Activated CD8-positive, alpha-beta memory T cell treated with anti-CD3 and anti-CD28 coated beads for 24 hours (primary cell): Measurements from ENCODE around the gene CPT1C.

Source experiments
- DNase-seq: peaks from one replicate; pipeline ENCODE4 v3.0.0-alpha.2; 2020

CPT1C gene

GRCh38 chr19:49690656-49691242, at the start of gene CPT1C:
TSS of gene CPT1C (plus strand) at chr19:49691116. CDS start at chr19:49692253, 1,137 bp downstream.
- peak; percentile 81 for DNase-seq

- peak; percentile 98 for DNase-seq
Measured at GRCh38 chr19:49641688-49642491, 49.0 kb upstream of the CPT1C start, which contains the start of gene SCAF1. TSS of gene SCAF1 (plus strand) at chr19:49642209. CDS start at chr19:49645027, 2,818 bp downstream.

GRCh38 chr19:49642492-49643035, 48.4 kb upstream of the CPT1C start:
- DNase-seq, result no peak

DNA sequence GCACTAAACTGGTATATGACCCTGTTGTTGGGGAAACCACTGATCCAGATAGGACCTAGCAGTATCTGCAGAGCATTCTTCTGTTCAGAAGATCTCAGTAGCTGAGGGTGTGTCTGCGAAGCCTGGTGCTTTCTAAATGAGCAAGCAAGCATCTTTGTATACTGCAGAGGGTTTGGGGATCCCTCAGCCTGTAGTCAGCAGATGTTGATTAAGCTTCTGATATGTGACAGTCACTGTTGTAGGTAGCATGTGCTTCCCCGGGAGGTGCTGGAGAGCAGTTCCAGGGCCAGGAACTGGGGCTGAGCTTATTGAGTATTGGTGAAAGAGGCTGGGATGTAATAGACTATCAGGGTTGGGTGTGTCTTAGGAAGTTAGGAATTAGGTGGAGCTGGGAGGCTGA, 47.5 kb upstream of the CPT1C start:
- DNase-seq, result no peak

- no peak for DNase-seq
Measured at GRCh38 chr19:49645592-49645991, 45.3 kb upstream of the CPT1C start.

DNA sequence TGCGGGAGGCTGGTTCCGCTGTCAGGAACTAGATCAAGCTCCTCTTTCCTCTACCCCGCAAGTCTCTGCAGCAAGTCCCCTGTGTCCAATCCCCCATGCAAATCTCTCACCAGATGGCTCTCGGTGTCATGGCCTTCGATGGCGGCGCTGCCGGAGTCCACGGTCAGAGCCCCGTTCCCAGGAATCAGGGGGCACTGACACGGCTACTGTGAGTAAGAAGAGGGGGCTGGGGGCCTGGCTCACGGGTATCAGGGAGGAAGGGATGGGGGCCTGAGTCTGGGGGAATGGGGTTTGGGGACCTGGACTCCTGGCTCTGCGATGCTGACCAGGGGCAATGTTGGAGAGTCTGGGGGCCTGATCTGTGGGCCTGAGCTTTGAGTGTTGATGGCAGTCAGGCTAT, 44.9 kb upstream of the CPT1C start:
- no peak for DNase-seq

GRCh38 chr19:49646586-49646985, 44.3 kb upstream of the CPT1C start:
- no peak for DNase-seq

DNA sequence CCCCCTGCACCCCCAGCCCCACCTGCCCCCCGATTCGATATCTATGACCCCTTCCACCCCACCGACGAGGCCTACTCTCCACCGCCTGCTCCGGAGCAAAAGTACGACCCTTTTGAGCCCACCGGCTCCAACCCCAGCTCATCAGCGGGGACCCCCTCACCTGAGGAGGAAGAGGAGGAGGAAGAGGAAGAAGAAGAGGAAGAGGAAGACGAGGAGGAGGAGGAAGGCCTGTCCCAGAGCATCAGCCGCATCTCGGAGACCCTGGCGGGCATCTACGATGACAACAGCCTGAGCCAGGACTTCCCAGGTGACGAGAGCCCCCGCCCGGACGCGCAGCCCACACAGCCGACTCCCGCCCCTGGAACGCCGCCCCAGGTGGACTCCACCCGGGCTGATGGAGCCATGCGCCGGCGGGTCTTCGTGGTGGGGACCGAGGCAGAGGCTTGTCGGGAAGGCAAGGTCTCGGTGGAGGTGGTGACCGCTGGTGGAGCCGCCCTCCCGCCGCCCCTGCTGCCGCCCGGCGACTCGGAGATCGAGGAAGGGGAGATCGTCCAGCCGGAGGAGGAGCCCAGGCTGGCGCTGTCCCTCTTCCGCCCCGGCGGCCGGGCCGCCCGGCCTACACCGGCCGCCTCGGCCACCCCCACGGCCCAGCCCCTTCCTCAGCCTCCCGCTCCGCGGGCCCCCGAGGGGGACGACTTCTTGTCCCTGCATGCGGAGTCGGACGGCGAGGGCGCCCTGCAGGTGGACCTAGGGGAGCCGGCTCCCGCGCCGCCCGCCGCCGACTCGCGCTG, 39.7 kb upstream of the CPT1C start:
- no peak for DNase-seq

- DNase-seq, result no peak
Measured at GRCh38 chr19:49651820-49652550, 38.9 kb upstream of the CPT1C start.

DNA sequence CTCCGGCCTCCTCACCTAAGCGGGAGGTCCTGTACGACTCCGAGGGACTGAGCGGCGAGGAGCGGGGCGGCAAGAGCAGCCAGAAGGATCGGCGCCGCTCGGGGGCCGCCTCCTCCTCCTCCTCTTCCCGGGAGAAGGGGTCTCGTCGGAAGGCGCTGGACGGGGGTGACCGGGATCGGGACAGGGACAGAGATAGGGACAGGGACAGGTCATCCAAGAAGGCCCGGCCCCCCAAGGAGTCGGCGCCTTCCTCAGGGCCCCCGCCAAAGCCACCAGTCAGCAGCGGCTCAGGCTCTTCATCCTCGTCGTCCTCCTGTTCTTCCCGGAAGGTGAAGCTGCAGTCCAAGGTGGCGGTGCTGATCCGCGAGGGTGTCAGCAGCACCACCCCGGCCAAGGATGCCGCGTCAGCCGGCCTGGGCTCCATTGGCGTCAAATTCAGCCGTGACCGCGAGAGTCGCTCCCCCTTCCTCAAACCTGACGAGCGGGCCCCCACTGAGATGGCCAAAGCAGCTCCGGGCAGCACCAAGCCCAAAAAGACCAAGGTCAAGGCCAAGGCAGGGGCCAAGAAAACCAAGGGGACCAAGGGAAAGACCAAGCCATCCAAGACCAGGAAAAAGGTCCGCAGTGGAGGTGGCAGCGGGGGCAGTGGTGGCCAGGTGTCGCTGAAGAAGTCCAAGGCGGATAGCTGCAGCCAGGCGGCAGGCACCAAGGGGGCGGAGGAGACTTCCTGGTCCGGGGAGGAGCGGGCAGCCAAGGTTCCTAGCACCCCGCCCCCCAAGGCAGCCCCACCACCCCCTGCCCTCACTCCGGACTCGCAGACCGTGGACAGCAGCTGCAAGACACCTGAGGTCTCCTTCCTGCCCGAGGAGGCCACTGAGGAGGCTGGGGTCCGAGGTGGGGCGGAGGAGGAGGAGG, 38.1 kb upstream of the CPT1C start:
- DNase-seq, result no peak

- DNase-seq, result no peak
Measured at GRCh38 chr19:49653466-49653806, 37.5 kb upstream of the CPT1C start.

DNA sequence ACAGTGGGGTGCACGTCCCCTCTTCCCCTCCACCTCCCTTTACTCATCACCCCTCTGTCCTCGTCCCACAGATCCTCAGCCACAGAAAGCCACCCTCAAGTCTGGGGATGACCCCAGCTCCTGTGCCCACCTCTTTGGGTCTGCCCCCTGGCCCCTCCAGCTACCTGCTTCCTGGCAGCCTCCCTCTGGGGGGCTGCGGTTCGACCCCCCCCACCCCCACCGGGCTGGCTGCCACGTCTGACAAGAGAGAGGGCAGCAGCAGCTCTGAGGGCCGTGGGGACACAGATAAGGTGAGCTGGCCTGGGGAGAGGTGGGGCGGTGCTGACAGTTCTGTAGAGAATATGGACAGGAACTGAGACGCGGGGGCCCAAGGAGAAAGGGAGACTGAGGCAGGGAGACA, 36.3 kb upstream of the CPT1C start:
- no peak for DNase-seq

DNA sequence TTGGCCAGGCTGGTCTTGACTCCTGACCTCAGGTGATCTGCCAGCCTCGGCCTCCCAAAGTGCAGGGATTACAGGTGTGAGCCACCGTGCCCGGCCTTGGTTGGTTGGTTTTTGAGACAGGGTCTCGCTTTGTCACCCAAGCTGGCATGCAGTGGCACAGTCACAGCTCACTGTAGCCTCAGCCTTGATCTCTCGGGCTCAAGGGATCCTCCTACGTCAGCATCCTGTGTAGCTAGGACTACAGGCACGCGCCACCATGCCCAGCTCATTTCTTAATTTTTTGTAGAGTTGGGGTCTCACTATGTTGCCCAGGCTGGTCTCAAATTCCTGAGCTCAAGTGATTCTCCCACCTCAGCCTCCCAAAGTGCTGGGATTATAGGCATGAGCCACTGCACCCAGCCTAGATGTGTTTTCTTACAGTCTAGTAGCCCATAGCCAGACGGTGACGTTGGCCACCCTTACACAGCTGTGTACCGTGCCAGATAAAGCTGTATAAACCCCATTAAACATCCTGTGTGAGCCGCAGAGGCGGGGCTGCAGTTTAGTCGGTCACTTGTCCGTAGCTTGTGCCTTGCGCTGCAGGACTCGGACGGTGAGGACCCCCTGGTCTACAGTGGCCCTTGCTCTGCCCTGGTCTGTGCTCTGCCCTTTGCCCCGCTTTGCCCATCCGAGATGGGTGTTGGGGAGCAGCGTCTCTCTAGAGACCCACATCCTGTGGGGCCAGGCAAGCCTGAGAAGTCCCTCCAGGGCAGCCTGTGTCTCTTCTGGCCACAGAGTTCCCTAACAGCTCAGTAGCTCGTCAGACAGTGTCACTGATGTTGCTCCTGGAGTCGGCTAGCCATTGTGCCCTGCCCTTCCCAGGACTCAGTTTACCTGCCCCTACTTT, 35.1 kb upstream of the CPT1C start:
- DNase-seq, result no peak

DNA sequence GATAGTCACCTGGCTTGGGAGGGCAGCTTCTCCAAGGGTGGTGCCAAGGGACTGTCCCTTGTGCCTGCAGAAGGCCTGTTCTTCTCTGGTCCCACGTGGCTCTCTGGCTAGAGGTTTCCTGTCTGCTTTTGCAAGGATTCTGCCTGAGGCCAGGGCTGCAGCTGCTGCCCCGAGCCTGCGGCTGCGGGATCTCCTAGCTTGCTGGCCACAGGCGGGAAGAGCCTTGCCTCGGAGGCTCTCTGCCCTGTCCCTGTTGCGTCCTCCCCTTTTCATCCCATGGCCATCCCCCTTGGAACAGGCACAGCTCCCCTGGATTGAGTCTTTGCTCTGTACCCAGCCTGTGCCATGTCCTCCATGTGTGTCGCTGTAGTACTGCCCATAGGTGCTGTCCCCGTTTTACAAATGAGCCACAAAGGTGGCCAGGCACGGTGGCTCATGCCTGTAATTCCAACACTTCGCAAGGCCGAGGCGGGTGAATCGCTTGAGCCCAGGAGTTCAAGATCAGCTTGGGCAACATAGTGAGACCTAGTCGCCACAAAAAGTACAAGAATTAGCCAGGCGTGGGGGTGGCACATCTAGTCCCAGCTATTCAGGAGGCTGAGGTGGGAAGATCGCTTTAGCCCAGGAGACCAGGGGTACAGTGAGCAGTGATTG, 34.3 kb upstream of the CPT1C start:
- no peak for DNase-seq

GRCh38 chr19:49657493-49658138, 33.3 kb upstream of the CPT1C start:
- no peak for DNase-seq

DNA sequence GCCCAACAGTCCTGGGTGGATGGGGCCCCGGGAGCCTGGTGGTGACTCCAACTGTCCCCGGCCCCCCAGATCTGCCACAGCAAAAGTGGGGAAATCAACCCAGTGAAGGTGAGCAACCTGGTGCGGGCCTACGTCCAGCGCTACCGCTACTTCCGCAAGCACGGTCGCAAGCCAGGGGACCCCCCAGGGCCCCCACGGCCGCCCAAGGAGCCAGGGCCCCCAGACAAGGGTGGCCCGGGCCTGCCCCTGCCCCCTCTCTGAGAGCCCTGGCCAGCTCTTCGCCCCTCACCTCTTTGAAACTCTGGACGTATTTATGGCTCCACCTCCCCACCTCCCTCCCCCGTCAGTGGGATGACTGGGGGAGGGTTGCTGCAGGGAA, 32.8 kb upstream of the CPT1C start:
- DNase-seq, result no peak

- DNase-seq, result no peak
Measured at GRCh38 chr19:49658566-49659442, 32.1 kb upstream of the CPT1C start.

- no peak for DNase-seq
Measured at GRCh38 chr19:49660338-49660961, 30.5 kb upstream of the CPT1C start.
